IMR-90 (cell line): ENCODE results near the gene KCTD19. TPM values are rescaled to one million over a fixed set of nuclear protein-coding genes. Genes with fewer than 3 reads are reported as not detected.

Source experiments
- ATAC-seq: fragments of 200-7000 bp; cut with Tn5 transposase; 2 replicates; pipeline ENCODE4 v1.9.1; 2020; ENCODE audit warnings: low read depth, mild to moderate bottlenecking, moderate library complexity
- BruUV-seq: library from RNA; stranded (reverse); fragments of 400-500 nt; replicated peaks from 2 replicates; lab custom pipeline; 2021; lab: Mats Ljungman, UMichigan
- CTCF ChIA-PET: fragments of 300-600 bp; formaldehyde crosslinking; extraction: SDS; loops from one replicate; lab custom pipeline; 2021; ENCODE audit warnings: antibody characterized with exemption; lab: Yijun Ruan, JAX
- POLR2A ChIA-PET: fragments of 300-600 bp; sonication (Branson Sonifier 250); formaldehyde crosslinking; loops from one replicate; lab custom pipeline; 2022; ENCODE audit warnings: antibody characterized with exemption; ENCODE audit not compliant: unreplicated experiment; lab: Charles Lee
- DNase-seq: peaks from one replicate; pipeline ENCODE4 v3.0.0; 2013
- H2AFZ ChIP-seq: replicated peaks from 2 replicates; pipeline ENCODE3; 2013; ENCODE audit warnings: low read length, mild to moderate bottlenecking; ENCODE audit not compliant: poor library complexity
- H2AK5ac ChIP-seq: 2 replicates; pipeline ENCODE4 v1.6.1; 2013; ENCODE audit warnings: low read depth, low read length, inconsistent platforms
- H2AK9ac ChIP-seq: replicated peaks from 2 replicates; pipeline ENCODE3; 2013; ENCODE audit warnings: mild to moderate bottlenecking, low read depth, low read length, moderate library complexity; ENCODE audit not compliant: poor library complexity
- H2BK120ac ChIP-seq: 2 replicates; pipeline ENCODE4 v1.6.1; 2013; ENCODE audit warnings: low read depth, low read length, inconsistent platforms
- H2BK15ac ChIP-seq: 3 replicates; pipeline ENCODE4 v1.6.1; 2013; ENCODE audit warnings: low read depth, low read length, inconsistent platforms
- H2BK20ac ChIP-seq: 2 replicates; pipeline ENCODE4 v1.6.1; 2013; ENCODE audit warnings: low read depth, mild to moderate bottlenecking, inconsistent platforms, low read length, moderate library complexity
- H2BK5ac ChIP-seq: 2 replicates; pipeline ENCODE4 v1.6.1; 2013; ENCODE audit warnings: mild to moderate bottlenecking, low read depth, low read length, inconsistent platforms; ENCODE audit not compliant: poor library complexity, severe bottlenecking
- H3K14ac ChIP-seq: replicated peaks from 2 replicates; pipeline ENCODE4 v1.6.1; 2013; ENCODE audit warnings: low read depth, low read length, inconsistent platforms
- H3K18ac ChIP-seq: 2 replicates; pipeline ENCODE4 v1.6.1; 2013; ENCODE audit warnings: low read depth, low read length, control low read depth
- H3K23ac ChIP-seq: 2 replicates; pipeline ENCODE4 v1.6.1; 2013; ENCODE audit warnings: low read depth, low read length, inconsistent platforms
- H3K27ac ChIP-seq: 2 replicates; pipeline ENCODE4 v1.5.1; 2013; ENCODE audit warnings: mild to moderate bottlenecking, control low read depth, low read length; ENCODE audit not compliant: insufficient read depth
- H3K27me3 ChIP-seq: 2 replicates; pipeline ENCODE4 v1.6.1; 2013; ENCODE audit warnings: low read length; ENCODE audit not compliant: control insufficient read depth, insufficient read depth
- H3K36me3 ChIP-seq: 2 replicates; pipeline ENCODE4 v1.6.1; 2013; ENCODE audit warnings: low read length, mixed read lengths; ENCODE audit not compliant: control insufficient read depth, insufficient read depth
- H3K4ac ChIP-seq: 2 replicates; pipeline ENCODE4 v1.6.1; 2013; ENCODE audit warnings: low read depth, low read length, inconsistent platforms
- H3K4me1 ChIP-seq: 2 replicates; pipeline ENCODE4 v1.6.1; 2013; ENCODE audit warnings: low read length, mixed read lengths; ENCODE audit not compliant: control insufficient read depth, insufficient read depth
- H3K4me2 ChIP-seq: 2 replicates; pipeline ENCODE4 v1.6.1; 2013; ENCODE audit warnings: low read depth, mild to moderate bottlenecking, control low read depth, low read length, moderate library complexity
- H3K4me3 ChIP-seq: 2 replicates; pipeline ENCODE4 v1.5.1; 2013; ENCODE audit warnings: low read depth, mild to moderate bottlenecking, control low read depth, low read length, moderate library complexity; ENCODE audit not compliant: insufficient read depth
- H3K56ac ChIP-seq: 2 replicates; pipeline ENCODE4 v1.6.1; 2013; ENCODE audit warnings: low read length, inconsistent platforms; ENCODE audit not compliant: insufficient read depth; ENCODE audit errors: extremely low read depth
- H3K79me1 ChIP-seq, 2 experiments: 2 replicates each; pipeline ENCODE4 v1.6.1; 2013; ENCODE audit warnings: low read length in 2 of 2, inconsistent platforms in 1 of 2, low read depth in 1 of 2
- H3K9ac ChIP-seq: 2 replicates; pipeline ENCODE4 v1.6.1; 2013; ENCODE audit warnings: low read depth, low read length, control low read depth
- H3K9me1 ChIP-seq: 2 replicates; pipeline ENCODE4 v1.6.1; 2013; ENCODE audit warnings: low read length, inconsistent platforms; ENCODE audit not compliant: insufficient read depth
- H3K9me3 ChIP-seq: 2 replicates; pipeline ENCODE4 v1.6.1; 2013; ENCODE audit warnings: low read length; ENCODE audit not compliant: control insufficient read depth, insufficient read depth
- H4K20me1 ChIP-seq: 2 replicates; pipeline ENCODE4 v1.6.1; 2013; ENCODE audit warnings: low read length, inconsistent platforms; ENCODE audit not compliant: insufficient read depth
- H4K5ac ChIP-seq: 2 replicates; pipeline ENCODE4 v1.6.1; 2013; ENCODE audit warnings: mild to moderate bottlenecking, low read depth, low read length, control low read depth
- H4K8ac ChIP-seq, 2 experiments: 2 replicates each; pipeline ENCODE4 v1.6.1; 2013; ENCODE audit warnings: low read depth in 2 of 2, low read length in 2 of 2, control low read depth in 1 of 2, inconsistent platforms in 1 of 2
- H4K91ac ChIP-seq: 2 replicates; pipeline ENCODE4 v1.6.1; 2013; ENCODE audit warnings: low read depth, low read length, inconsistent platforms; ENCODE audit not compliant: insufficient read depth
- RAD21 ChIP-seq: IDR thresholded peaks from 2 replicates; pipeline ENCODE4 v1.6.1; 2012; ENCODE audit warnings: low read length, improper control_type of control experiment
- RFX5 ChIP-seq: IDR thresholded peaks from 2 replicates; pipeline ENCODE4 v1.8.0; 2012; ENCODE audit warnings: low read depth, mild to moderate bottlenecking, low read length, moderate library complexity
- SMC3 ChIP-seq: fragments of 150-350 bp; IDR thresholded peaks from 2 replicates; pipeline ENCODE4 v1.6.1; 2016; ENCODE audit warnings: low read depth, mild to moderate bottlenecking, antibody characterized with exemption, low read length, moderate library complexity
- whole genome bisulfite sequencing, 2 experiments: methylation state at CpG; one replicate each; pipeline versions ENCODE4 v1.1.5 to v1.1.7; 2013; ENCODE audit warnings: missing lambda C conversion rate in 2 of 2; ENCODE audit not compliant: insufficient read length in 1 of 2; ENCODE audit errors: extremely low coverage in 2 of 2; 5-methylcytosine and 5-hydroxymethylcytosine counted together
- dilution Hi-C: fragments of 300-500 bp; cut with HindIII; formaldehyde crosslinking; loops from one replicate; pipeline ENCODE4 v1.14.3; 2018; ENCODE audit warnings: low sequenced_read_pairs; ENCODE audit not compliant: unreplicated experiment
- in situ Hi-C: fragments of 300-500 bp; cut with MboI; formaldehyde crosslinking; loops from 3 replicates; pipeline ENCODE4 v1.14.3; 2019; ENCODE audit warnings: low sequenced_read_pairs, inconsistent platforms, mixed read lengths
- intact Hi-C: fragments of 100-400 bp; cut with micrococcal nuclease; formaldehyde crosslinking; loops from 2 replicates; pipeline ENCODE4 v1.10.0; 2022
- polyA plus RNA-seq, 3 experiments: library from polyadenylated mRNA; depleted of rRNA; stranded (reverse); fragments of >200 nt; gene quantifications; 2 replicates each; pipeline ENCODE4 v1.2.3, GENCODE V29; 2012; ENCODE audit warnings: low replicate concordance in 1 of 3
- total RNA-seq: library from RNA; depleted of rRNA; stranded (reverse); fragments of >200 nt; gene quantifications from 2 replicates; pipeline ENCODE4 v1.2.3, GENCODE V29; 2012
- TF ChIP-seq, protein P1 (sequence below): conservative IDR thresholded peaks from 2 replicates; pipeline ENCODE4 v1.5.1; 2012; ENCODE audit warnings: mild to moderate bottlenecking, low read depth, low read length, improper control_type of control experiment

KCTD19 gene
- total and polyA plus RNA-seq, 2 of the 4 experiments (the other 2 are of a cell fraction), result under 0.01 to 0.07 TPM

DNA sequence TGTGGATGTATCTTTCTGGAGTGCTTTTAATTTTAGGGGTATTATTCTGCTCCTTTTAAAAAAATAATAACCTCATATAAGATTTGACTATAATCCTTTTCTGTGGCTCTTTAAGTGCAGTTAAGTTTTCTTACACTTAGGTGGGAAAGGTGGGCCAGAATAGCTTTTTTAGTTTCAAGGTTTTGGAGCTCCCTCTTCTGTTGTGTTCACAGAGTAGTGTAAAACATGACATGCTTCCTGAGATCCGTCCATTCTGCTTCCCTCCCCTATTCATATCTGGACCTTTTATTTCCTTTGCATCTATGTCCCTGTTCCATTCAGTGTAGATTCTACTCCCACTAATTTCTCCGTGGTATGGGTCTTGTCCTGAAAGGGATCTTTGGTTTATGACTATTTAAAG is 12.9 kb upstream of the KCTD19 start:
- Histone ChIP-seq H3K18ac (no peak overlapping the region), H2AFZ (no peak overlapping the region), H2BK20ac (no peak overlapping the region), H4K5ac (no peak overlapping the region), H3K4me1 (no peaks in the 10 kb centered on the region), H3K27ac (no peak overlapping the region), H3K4me2 (no peak overlapping the region), H4K91ac (no peak overlapping the region), H2AK5ac (no peak overlapping the region), H3K9me3 (no peaks in the 10 kb centered on the region), H3K23ac (no peak overlapping the region), H3K14ac (no peak overlapping the region), H4K8ac (no peak overlapping the region), H3K27me3 (no peaks in the 10 kb centered on the region), H2BK15ac (no peak overlapping the region), H2BK120ac (no peak overlapping the region), H3K56ac (no peak overlapping the region), H3K9ac (no peak overlapping the region), H3K4me3 (no peak overlapping the region), H3K4ac (no peak overlapping the region), H2BK5ac (no peak overlapping the region), H3K36me3 (no peaks in the 10 kb centered on the region), H3K79me1 (no peaks in the 10 kb centered on the region), H4K20me1 (no peaks in the 10 kb centered on the region), H2AK9ac (no peak overlapping the region), H3K9me1 (no peaks in the 10 kb centered on the region)
- intact Hi-C loops, result loop anchor here (2.0 kb wide), 1 partner anchor 79 kb away; no protein-coding TSS in a partner anchor
- dilution Hi-C loops, result no loop called here
- peak; percentile 71 for ATAC-seq
- TF ChIP-seq RAD21 (peak; percentile 65), SMC3 (peak; percentile 52), RFX5 (no peak)
- TF ChIP-seq, protein P1, sequence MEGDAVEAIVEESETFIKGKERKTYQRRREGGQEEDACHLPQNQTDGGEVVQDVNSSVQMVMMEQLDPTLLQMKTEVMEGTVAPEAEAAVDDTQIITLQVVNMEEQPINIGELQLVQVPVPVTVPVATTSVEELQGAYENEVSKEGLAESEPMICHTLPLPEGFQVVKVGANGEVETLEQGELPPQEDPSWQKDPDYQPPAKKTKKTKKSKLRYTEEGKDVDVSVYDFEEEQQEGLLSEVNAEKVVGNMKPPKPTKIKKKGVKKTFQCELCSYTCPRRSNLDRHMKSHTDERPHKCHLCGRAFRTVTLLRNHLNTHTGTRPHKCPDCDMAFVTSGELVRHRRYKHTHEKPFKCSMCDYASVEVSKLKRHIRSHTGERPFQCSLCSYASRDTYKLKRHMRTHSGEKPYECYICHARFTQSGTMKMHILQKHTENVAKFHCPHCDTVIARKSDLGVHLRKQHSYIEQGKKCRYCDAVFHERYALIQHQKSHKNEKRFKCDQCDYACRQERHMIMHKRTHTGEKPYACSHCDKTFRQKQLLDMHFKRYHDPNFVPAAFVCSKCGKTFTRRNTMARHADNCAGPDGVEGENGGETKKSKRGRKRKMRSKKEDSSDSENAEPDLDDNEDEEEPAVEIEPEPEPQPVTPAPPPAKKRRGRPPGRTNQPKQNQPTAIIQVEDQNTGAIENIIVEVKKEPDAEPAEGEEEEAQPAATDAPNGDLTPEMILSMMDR, result peak; percentile 52
- no CpG with 5 or more reads among the region's 2 CpGs for WGBS, 2 experiments
- in situ Hi-C loops, result no loop called here
- BruUV-seq, result no TSS peak
- POLR2A ChIA-PET, result no interaction called here
- CTCF ChIA-PET, result interaction anchor here (0.9 to 1.6 kb wide), 6 partner anchors 9 to 79 kb away, joined by 3 to 15 read pairs (median 4); no protein-coding TSS in a partner anchor
- peak; percentile 60 for DNase-seq
